HepG2 (cell line): ENCODE measurements around the gene KITLG. TPM values are rescaled to one million over a fixed set of nuclear protein-coding genes. Genes with fewer than 3 reads are reported as not detected.

ENCODE experiments used
- ATAC-seq: fragments of 200-7000 bp; cut with Tn5 transposase; 3 replicates; pipeline ENCODE4 v1.9.1; 2020; ENCODE audit warnings: mild to moderate bottlenecking, moderate library complexity
- BruUV-seq: library from RNA; stranded (reverse); fragments of 400-500 nt; replicated peaks from 2 replicates; lab custom pipeline; 2021; lab: Mats Ljungman, UMichigan
- CTCF ChIA-PET: fragments of 300-600 bp; formaldehyde crosslinking; extraction: SDS; loops from one replicate; lab custom pipeline; 2021; ENCODE audit warnings: low total read pairs, inconsistent platforms, low intra/inter-chr PET ratio; lab: Yijun Ruan, JAX
- POLR2A ChIA-PET: fragments of 350-600 bp; sonication (Branson Sonifier 250); formaldehyde crosslinking; loops from one replicate; lab custom pipeline; 2020; ENCODE audit warnings: antibody characterized with exemption, inconsistent platforms; lab: Yijun Ruan, JAX
- DNase-seq: peaks from one replicate; pipeline ENCODE4 v3.0.0-alpha.2; 2015; ENCODE audit warnings: low spot score
- FAIRE-seq: peaks from 3 replicates; lab custom pipeline; 2011; peaks lifted over from hg19 to GRCh38; lab: Jason Lieb, UNC
- H2AFZ ChIP-seq: one replicate; pipeline ENCODE4 v1.6.1; 2011; ENCODE audit warnings: low read length, inconsistent platforms
- H3K27ac ChIP-seq: fragments of 300-600 bp; 3 replicates; pipeline ENCODE4 v1.8.0; 2011; ENCODE audit warnings: mixed run types, mild to moderate bottlenecking, mixed read lengths, low read length, inconsistent platforms; ENCODE audit not compliant: insufficient read depth; ENCODE audit errors: extremely low read length
- H3K27me3 ChIP-seq, 2 experiments: fragments of 200-600 bp in 1 of 2; 2 replicates in 1 of 2; 3 replicates in 1 of 2; pipeline versions ENCODE4 v1.6.0 to v1.8.0; 2011; ENCODE audit warnings: low read length in 2 of 2, mild to moderate bottlenecking in 2 of 2, moderate library complexity in 2 of 2, inconsistent platforms in 1 of 2; ENCODE audit not compliant: insufficient read depth in 2 of 2, control insufficient read depth in 1 of 2
- H3K36me3 ChIP-seq, 2 experiments: fragments of 200-600 bp in 1 of 2; replicated peaks in 1 of 2; 2 replicates in 1 of 2; 3 replicates in 1 of 2; pipeline versions ENCODE4 v1.5.1 to v1.8.0; 2011; ENCODE audit warnings: low read length in 2 of 2, inconsistent platforms in 1 of 2; ENCODE audit not compliant: insufficient read depth in 2 of 2, control insufficient read depth in 1 of 2
- H3K4me1 ChIP-seq: 2 replicates; pipeline ENCODE4 v1.5.1; 2012; ENCODE audit warnings: low read length, inconsistent platforms; ENCODE audit not compliant: insufficient read depth
- H3K4me2 ChIP-seq: 2 replicates; pipeline ENCODE4 v1.6.0; 2011; ENCODE audit warnings: low read depth, low read length, inconsistent platforms
- H3K4me3 ChIP-seq, 3 experiments: fragments of 200-600 bp in 1 of 3; sonication (generic), shearing (Covaris generic) in 1 of 3; replicated peaks in 1 of 3; 2 replicates each; pipeline ENCODE4 v1.5.1; 2011 to 2016; ENCODE audit warnings: low read length in 3 of 3, inconsistent platforms in 2 of 3, low read depth in 2 of 3, mild to moderate bottlenecking in 2 of 3, control low read depth in 1 of 3, mixed read lengths in 1 of 3; ENCODE audit not compliant: insufficient read depth in 1 of 3
- H3K79me2 ChIP-seq: one replicate; pipeline ENCODE4 v1.6.1; 2011; ENCODE audit warnings: low read length, inconsistent platforms; ENCODE audit not compliant: insufficient read depth
- H3K9ac ChIP-seq: 2 replicates; pipeline ENCODE4 v1.6.0; 2011; ENCODE audit warnings: mild to moderate bottlenecking, low read depth, low read length, inconsistent platforms; ENCODE audit not compliant: insufficient read depth
- H3K9me3 ChIP-seq: 2 replicates; pipeline ENCODE4 v1.5.1; 2012; ENCODE audit warnings: mild to moderate bottlenecking, low read length
- H4K20me1 ChIP-seq: 2 replicates; pipeline ENCODE4 v1.6.0; 2011; ENCODE audit warnings: inconsistent platforms, mild to moderate bottlenecking, low read length, moderate library complexity; ENCODE audit not compliant: insufficient read depth
- BORCS8-MEF2B ChIP-seq: sonication (generic); formaldehyde crosslinking; IDR thresholded peaks from 2 replicates; pipeline ENCODE4 v1.8.0; 2022; ENCODE audit warnings: mild to moderate bottlenecking, missing genetic modification reagents
- CAMTA2 ChIP-seq: sonication (generic); formaldehyde crosslinking; IDR thresholded peaks from 2 replicates; pipeline ENCODE4 v1.4.0; 2020; ENCODE audit warnings: mild to moderate bottlenecking, missing genetic modification reagents, borderline replicate concordance
- DNMT3B ChIP-seq: conservative IDR thresholded peaks from 2 replicates; pipeline ENCODE4 v1.6.1; 2016; ENCODE audit warnings: missing biosample characterization, control low read depth
- GATAD2A ChIP-seq: IDR thresholded peaks from 2 replicates; pipeline ENCODE4 v1.6.1; 2016
- TCF7L2 ChIP-seq: IDR thresholded peaks from 2 replicates; pipeline ENCODE4 v1.6.1; 2011; ENCODE audit warnings: mild to moderate bottlenecking, low read depth, low read length, moderate library complexity
- XRCC5 ChIP-seq: fragments of 200-400 bp; formaldehyde crosslinking; optimal IDR thresholded peaks from 2 replicates; pipeline ENCODE3; 2017; ENCODE audit warnings: mild to moderate bottlenecking, low read length
- ZC3H13 ChIP-seq: sonication (generic); formaldehyde crosslinking; IDR thresholded peaks from 2 replicates; pipeline ENCODE4 v1.8.1; 2023; ENCODE audit warnings: mild to moderate bottlenecking, missing genetic modification reagents, moderate library complexity
- ZKSCAN5 ChIP-seq: sonication (generic); formaldehyde crosslinking; IDR thresholded peaks from 2 replicates; pipeline ENCODE4 v1.5.1; 2020; ENCODE audit warnings: mild to moderate bottlenecking, missing genetic modification reagents
- ZNF17 ChIP-seq: sonication (generic); formaldehyde crosslinking; IDR thresholded peaks from 2 replicates; pipeline ENCODE4 v1.5.0; 2020; ENCODE audit warnings: mild to moderate bottlenecking, missing genetic modification reagents
- WGBS: methylation state at CpG from one replicate; pipeline ENCODE4 v1.1.6; 2017; ENCODE audit warnings: low lambda C conversion rate; 5-methylcytosine and 5-hydroxymethylcytosine counted together
- in situ Hi-C: cut with HindIII; loops from 2 replicates; pipeline ENCODE4 v1.10.0; 2017; ENCODE audit warnings: low pct_unique_long_range_greater_than_20kb; ENCODE audit not compliant: extremely low pct_ligation_motif_present
- intact Hi-C: fragments of 100-400 bp; cut with micrococcal nuclease; formaldehyde crosslinking; loops from one replicate; pipeline ENCODE4 v1.10.0; 2022; ENCODE audit not compliant: unreplicated experiment
- polyA plus RNA-seq, 8 experiments: library from polyadenylated mRNA; depleted of rRNA in 3 of 8; stranded (reverse) in 7 of 8; unstranded in 1 of 8; fragments of >200 nt; fragmentation: Illumina TruSeq in 4 of 8; extraction: Trizol in 4 of 8; gene quantifications; 2 replicates each; pipeline versions ENCODE4 v1.2.1 to v1.2.3, GENCODE V29; 2011 to 2016; ENCODE audit warnings: low read depth in 4 of 8, missing spikeins in 1 of 8, mixed read lengths in 1 of 8; ENCODE audit not compliant: insufficient read depth in 1 of 8
- total RNA-seq, 5 experiments: library from RNA; depleted of rRNA; stranded (reverse); fragments of >200 nt; fragmentation: Illumina TruSeq; extraction: Trizol; gene quantifications; 2 replicates each; pipeline ENCODE4 v1.2.3, GENCODE V29; 2016; ENCODE audit warnings: low read depth in 1 of 5
- TF ChIP-seq, protein P1 (sequence below): sonication (generic); formaldehyde crosslinking; IDR thresholded peaks from 2 replicates; pipeline ENCODE4 v1.5.1; 2020; ENCODE audit warnings: mild to moderate bottlenecking, missing genetic modification reagents, moderate library complexity
- TF ChIP-seq, protein P2 (sequence below): sonication (generic); formaldehyde crosslinking; conservative IDR thresholded peaks from 2 replicates; pipeline ENCODE4 v1.4.0; 2020; ENCODE audit warnings: missing genetic modification reagents
- TF ChIP-seq, protein P3 (sequence below): sonication (generic); formaldehyde crosslinking; IDR thresholded peaks from 2 replicates; pipeline ENCODE4 v1.8.1; 2023; ENCODE audit warnings: mild to moderate bottlenecking, missing genetic modification reagents
- TF ChIP-seq, protein P4 (sequence below): sonication (generic); formaldehyde crosslinking; IDR thresholded peaks from 2 replicates; pipeline ENCODE4 v1.4.0; 2020; ENCODE audit warnings: missing genetic modification reagents

Gene KITLG
- total and polyA plus RNA-seq, 2 of the 13 experiments (the other 11 are each of a cell fraction or from before 2014, with no cell fraction given), result 0.66 to 4.3 TPM

DNA sequence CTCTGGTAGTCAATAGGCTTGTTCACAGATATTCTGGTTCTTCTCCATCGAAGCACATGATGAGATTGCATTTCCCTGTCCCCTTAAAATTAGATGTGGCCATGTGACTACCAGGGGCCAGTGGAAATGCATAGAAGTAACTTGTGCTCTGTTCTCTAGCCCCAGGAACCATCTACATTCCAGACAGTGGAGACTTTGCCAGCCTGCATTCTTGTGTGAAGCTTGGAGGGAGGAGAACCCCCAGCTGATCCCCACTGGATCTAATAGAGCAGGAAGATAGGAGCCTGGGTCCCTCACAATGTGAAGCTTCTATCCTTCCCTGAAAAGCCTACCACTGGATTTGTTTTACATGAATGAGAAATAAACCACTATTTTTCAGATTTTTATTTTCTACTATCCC, 130.1 kb downstream of the KITLG start (continued):
- TF ChIP-seq, protein P1, sequence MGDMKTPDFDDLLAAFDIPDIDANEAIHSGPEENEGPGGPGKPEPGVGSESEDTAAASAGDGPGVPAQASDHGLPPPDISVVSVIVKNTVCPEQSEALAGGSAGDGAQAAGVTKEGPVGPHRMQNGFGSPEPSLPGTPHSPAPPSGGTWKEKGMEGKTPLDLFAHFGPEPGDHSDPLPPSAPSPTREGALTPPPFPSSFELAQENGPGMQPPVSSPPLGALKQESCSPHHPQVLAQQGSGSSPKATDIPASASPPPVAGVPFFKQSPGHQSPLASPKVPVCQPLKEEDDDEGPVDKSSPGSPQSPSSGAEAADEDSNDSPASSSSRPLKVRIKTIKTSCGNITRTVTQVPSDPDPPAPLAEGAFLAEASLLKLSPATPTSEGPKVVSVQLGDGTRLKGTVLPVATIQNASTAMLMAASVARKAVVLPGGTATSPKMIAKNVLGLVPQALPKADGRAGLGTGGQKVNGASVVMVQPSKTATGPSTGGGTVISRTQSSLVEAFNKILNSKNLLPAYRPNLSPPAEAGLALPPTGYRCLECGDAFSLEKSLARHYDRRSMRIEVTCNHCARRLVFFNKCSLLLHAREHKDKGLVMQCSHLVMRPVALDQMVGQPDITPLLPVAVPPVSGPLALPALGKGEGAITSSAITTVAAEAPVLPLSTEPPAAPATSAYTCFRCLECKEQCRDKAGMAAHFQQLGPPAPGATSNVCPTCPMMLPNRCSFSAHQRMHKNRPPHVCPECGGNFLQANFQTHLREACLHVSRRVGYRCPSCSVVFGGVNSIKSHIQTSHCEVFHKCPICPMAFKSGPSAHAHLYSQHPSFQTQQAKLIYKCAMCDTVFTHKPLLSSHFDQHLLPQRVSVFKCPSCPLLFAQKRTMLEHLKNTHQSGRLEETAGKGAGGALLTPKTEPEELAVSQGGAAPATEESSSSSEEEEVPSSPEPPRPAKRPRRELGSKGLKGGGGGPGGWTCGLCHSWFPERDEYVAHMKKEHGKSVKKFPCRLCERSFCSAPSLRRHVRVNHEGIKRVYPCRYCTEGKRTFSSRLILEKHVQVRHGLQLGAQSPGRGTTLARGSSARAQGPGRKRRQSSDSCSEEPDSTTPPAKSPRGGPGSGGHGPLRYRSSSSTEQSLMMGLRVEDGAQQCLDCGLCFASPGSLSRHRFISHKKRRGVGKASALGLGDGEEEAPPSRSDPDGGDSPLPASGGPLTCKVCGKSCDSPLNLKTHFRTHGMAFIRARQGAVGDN (CRISPR knock-in tag), result no peak
- TF ChIP-seq GATAD2A (CRISPR knock-in tag), result no peak
- TF ChIP-seq, all 625 proteins: peak for 0

DNA sequence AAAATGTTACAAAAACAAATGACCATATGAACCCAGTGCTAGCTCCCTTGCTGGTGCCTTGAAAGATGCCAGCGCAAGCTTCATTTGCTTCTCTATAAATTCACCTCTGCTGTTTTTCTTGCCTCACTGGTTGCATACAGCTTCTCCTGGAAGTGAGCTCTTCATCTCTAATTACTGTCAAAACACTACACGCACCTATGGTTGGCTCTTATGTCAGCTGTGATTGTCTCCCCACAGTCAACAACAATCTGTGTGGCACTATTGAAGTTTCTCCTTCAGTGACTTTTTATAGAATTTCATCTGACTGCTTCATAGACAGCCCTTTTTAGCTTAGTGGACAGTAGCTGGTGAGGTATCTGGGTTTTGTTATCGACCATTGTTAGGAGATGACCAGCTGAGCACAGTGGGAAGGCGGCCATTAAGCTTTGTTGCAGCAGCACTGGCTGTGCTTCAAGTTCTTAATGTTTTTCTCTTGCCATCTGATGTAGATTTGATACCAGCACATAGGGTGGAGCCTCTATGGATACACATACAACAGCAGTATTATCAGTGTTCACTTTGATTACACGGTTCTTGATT, 131.8 kb downstream of the KITLG start:
- WGBS, result 49% methylated on average over 5 of the region's 5 CpGs
- no peak for FAIRE-seq
- DNase-seq, result no peak
- no peaks in the 10 kb centered on the region for H3K36me3 ChIP-seq
- no peak overlapping the region for H3K4me2 ChIP-seq
- ChIA-PET CTCF (no interaction called here), POLR2A (no interaction called here)
- no peaks in the 10 kb centered on the region for H3K4me1 ChIP-seq
- H3K27ac ChIP-seq, result no peak overlapping the region
- H4K20me1 ChIP-seq, result no peaks in the 10 kb centered on the region
- intact Hi-C loops (no loop called here), in situ Hi-C loops (no loop called here)
- no peak for ATAC-seq
- H3K9ac ChIP-seq, result no peak overlapping the region
- no peaks in the 10 kb centered on the region for H3K9me3 ChIP-seq
- H3K4me3 ChIP-seq, result no peak overlapping the region
- no peaks in the 10 kb centered on the region for H3K27me3 ChIP-seq
- BruUV-seq, result no TSS peak
- H2AFZ ChIP-seq, result no peak overlapping the region
- H3K79me2 ChIP-seq, result no peaks in the 10 kb centered on the region
- TF ChIP-seq ZC3H13 (no peak), TCF7L2 (no peak), DNMT3B (CRISPR knock-in tag) (no peak), CAMTA2 (CRISPR knock-in tag) (no peak), BORCS8-MEF2B (CRISPR knock-in tag) (no peak), ZNF17 (no peak), XRCC5 (no peak), ZKSCAN5 (CRISPR knock-in tag) (no peak)
- TF ChIP-seq, protein P2, sequence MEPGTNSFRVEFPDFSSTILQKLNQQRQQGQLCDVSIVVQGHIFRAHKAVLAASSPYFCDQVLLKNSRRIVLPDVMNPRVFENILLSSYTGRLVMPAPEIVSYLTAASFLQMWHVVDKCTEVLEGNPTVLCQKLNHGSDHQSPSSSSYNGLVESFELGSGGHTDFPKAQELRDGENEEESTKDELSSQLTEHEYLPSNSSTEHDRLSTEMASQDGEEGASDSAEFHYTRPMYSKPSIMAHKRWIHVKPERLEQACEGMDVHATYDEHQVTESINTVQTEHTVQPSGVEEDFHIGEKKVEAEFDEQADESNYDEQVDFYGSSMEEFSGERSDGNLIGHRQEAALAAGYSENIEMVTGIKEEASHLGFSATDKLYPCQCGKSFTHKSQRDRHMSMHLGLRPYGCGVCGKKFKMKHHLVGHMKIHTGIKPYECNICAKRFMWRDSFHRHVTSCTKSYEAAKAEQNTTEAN (CRISPR knock-in tag), result no peak
- TF ChIP-seq, protein P3, sequence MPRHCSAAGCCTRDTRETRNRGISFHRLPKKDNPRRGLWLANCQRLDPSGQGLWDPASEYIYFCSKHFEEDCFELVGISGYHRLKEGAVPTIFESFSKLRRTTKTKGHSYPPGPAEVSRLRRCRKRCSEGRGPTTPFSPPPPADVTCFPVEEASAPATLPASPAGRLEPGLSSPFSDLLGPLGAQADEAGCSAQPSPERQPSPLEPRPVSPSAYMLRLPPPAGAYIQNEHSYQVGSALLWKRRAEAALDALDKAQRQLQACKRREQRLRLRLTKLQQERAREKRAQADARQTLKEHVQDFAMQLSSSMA (CRISPR knock-in tag), result no peak
- TF ChIP-seq, protein P4, sequence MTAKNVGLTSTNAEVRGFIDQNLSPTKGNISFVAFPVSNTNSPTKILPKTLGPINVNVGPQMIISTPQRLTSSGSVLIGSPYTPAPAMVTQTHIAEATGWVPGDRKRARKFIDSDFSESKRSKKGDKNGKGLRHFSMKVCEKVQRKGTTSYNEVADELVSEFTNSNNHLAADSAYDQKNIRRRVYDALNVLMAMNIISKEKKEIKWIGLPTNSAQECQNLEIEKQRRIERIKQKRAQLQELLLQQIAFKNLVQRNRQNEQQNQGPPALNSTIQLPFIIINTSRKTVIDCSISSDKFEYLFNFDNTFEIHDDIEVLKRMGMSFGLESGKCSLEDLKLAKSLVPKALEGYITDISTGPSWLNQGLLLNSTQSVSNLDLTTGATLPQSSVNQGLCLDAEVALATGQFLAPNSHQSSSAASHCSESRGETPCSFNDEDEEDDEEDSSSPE (CRISPR knock-in tag), result no peak
